Endometrium (tissue), 2 donors: ENCODE results near the gene SLC6A13.

ENCODE experiments used
- FAIRE-seq: peaks from 2 replicates; lab custom pipeline; 2012; peaks lifted over from hg19 to GRCh38; lab: Jason Lieb, UNC
- donor health status: control.
- donor health status: control.

Gene SLC6A13

DNA sequence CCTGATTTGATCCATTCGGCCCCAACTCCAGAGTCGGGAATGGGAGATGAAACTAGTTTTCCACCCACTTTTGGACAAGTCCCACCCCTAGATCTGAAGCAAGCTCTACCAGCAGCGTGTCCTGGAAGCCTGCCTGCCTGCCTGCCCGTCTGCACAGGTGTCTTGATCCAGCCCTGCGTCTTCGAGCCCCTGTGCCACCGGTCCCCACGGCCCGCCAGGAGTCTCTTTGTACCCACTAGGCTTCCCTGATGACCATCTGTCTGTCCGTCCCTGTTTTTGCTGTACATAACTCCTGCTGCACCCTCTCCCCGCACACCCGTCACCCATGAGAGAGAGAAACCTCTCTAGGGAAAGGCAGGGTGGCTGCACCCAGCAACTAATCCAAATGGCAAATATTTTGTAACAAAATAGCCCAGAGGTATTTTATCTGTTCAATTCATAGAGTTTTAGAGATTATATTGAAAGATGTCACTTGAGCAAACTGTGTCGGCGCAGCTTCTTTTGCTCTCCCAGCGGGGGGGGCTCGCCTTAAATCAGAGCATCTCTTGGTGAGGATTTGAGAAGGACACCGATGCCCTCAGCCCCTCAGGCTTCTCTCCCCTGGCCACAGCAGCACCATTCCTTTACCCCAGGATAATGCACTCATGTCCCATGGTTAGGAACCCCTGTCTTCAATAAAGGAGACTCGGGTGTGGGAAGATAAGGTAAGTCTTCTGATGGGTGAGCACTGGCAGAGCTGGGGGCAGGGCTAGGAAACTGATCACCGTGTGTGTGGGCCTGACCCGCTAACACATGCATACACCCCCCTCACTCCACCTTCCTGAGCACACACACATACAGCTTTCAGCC is 84.4 kb downstream of the SLC6A13 start:
- FAIRE-seq = no peak

DNA sequence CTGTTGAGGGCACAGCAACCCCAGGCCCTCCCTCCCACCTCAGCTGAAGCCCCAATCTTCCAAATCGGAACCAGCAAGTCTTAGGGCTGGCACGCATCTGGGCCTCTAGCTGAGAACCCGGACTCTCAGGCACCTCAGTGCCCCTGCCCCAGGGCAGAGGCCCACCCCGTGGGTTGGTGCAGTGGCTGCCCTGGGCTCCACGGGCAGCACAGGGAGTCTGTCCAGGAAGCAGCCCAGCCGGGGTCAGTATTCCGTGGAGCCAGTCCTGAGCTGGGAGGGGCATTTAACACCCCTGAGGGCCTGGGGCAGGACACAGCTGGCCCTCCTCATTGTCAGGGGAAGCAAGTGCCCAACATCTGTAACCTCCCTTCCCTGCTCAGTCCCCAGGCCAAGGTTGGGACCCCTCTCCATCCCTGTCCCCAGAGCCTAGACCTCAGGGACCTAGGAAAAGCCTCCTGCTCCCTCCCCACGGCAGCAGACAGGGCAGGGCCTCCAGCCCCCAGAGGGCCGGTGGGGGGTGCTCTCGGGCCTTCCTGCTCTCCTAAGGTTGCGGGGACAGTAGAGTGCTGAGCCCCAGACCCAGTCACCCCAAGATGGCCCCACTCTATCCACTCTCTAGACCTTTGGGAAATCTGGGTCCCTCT is 85.2 kb downstream of the SLC6A13 start:
- FAIRE-seq = no peak

DNA sequence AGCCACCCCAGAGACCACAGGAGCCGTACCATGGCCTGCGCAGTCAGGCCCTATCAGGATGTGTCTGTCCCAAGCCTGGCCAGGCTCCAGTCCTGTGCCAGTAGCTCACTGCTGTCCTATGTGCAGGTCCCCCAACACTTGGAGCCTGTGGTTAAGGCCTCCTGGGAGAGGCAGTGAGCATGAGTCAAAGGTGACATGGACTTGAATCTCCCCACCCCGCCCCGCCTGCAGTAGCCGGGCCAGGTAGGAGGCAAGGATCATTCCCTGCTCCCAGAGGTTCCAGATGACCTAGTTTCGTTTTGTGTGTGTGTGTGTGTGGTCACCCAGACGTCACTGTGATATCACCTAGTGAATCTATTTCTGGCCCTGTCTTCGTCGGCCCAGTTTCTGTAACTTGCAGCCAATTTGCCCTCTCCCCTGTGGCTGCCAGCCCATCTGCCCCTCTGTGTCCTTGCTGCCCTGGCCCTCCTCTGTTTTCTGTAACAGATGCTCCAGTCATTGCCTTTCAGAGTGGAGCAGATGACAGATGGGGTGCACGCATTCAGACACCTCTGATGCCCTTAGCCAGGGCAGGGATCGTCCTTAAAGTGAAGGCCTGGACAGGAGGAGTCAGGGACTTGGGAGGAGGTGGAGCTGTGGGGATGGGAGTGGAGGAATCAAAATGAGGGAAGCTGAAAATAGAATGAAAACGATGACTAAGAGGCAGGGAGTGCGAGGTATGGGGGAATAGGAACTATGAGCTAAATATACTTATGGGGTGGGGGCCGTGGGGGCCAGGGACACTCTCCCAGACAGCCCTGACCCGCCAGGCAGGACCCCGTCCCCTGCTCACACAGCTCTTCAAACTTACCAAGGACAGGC is 86.1 kb downstream of the SLC6A13 start:
- no peak for FAIRE-seq

DNA sequence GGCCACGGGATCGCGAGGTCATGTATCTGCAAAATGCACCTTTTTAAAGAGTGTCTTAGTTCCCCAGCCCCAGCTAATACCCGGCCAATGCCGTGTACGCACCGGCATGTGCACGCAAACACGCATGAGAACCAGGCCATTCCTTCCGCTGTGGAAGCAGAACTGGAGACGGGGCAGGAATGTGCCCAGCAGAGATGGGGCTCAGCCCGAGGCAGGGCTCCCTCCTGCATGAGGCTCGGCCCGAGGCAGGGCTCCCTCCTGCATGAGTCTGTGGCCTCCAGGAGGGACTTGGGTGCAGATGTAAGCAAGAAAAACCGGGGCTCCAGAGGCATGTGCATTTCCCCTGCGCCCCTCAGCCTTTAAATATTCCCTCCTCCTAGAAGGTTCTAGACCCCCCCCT is 86.9 kb downstream of the SLC6A13 start:
- FAIRE-seq = no peak

DNA sequence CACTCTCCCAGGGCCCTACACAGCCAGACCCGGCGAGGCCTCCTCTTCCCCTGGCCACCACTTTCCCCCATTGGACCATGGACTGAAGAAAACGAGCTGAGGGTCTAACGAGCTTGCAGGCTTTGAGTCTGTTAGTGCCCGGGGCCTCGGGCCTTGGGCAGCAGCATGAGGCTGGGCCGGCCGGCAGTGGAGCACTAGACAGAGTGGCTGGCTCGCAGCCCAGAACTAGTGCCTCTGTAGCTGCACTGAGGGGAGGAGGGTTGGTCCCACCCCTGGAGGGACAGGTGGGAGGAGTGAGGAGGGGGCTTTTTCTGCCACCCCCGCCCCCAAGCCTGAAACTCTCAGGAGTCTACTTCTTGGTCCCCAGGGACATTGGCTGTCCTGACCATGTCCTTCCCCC is 87.4 kb downstream of the SLC6A13 start:
- no peak for FAIRE-seq

DNA sequence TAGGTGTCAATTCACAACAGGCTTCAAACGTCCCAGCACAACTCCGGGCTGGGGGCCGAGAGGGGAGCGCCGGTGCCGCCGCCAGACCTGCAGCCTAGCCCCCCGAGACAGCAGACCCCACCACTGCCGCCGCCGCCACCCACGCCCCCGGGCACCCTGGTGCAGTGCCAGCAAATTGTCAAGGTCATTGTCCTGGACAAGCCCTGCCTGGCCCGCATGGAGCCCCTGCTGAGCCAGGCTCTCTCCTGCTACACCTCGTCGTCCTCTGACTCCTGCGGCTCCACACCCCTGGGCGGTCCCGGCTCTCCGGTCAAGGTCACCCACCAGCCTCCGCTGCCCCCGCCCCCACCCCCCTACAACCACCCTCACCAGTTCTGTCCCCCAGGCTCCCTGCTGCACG is 88.0 kb downstream of the SLC6A13 start:
- FAIRE-seq = no peak

DNA sequence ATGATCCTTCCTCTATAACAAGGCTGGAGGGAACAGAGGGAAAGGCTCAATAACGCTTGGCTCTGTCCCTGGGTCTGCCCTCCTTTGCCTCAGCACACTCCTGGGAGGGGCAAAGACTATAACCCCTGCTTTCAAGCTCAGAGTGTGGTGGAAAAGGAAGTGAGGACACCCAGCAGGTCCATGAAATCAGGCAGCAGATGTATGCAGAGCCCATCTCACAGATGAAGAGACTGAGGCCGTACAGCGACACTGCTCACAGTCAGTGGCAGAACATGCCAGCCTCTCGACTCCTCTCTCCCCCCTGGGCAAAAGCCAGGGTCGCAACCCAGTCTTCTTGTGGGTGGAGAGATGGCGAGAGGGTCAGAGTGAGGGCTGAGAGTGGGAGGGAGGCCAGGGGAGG is 88.5 kb downstream of the SLC6A13 start:
- FAIRE-seq = no peak

DNA sequence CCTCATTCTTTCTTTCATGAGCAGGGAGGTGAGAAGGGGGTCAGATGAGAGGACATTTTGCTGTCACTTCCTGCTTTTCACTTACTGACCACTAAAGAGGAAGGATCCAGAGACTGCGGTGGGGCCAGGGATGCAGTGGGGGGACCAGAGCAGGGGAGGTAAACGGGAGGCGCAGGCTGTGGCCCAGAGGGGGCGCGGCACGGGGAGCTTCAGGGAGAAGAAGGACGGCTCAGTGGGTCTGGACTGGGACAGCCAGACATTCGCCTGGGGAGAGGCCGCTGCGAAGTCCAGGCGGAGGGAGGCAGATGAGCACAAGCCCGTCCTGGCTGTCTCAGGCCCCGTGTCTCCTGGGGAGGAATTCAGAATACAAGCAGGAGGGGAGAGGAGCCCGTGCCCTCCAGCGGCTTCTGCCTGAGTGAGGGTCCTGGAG is 89.9 kb downstream of the SLC6A13 start:
- FAIRE-seq = no peak

DNA sequence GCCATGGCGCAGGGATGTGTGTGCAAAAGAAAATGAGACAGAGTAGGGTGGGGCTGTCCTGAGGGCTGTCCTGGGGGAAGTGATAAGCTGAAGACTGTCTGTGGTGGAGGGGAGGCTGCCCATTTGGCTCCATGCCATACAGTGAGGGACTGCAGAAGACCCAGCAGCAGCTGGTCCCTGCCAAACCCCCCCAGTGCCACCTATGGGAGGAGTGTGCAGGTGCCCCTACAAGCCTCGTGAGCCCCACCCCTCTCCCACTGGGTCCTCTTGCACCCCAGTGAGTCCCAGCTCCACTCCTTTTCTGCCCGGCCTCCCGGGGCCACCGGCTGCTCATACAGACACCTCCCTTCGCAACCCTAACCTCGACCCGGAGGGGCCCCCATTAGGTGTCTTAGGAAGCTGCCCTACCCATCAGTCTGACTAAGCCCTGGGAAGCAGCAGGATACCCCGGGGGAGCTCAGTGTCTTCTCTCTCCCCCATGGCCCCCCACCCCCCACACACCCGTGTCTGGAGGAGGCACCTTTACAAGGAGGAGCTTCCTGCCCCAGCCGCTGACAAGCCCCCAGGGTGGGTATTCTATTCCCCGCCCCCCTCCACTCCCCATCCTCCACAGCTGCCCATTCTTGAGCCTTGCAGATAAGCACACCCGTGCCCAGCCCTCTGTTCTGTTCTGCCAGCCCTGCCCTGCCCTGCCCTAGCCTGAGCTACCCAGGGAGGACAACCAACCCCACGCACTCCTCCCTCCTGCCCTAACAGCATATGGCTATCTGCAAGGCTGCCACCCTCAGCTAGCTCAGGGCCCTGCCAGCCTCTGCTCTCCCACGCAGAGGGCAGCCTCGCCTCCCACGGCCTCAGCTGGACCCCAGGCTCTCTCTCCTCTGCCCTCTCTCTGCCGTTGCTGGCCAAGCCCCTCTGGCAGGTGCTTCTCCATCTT is 90.6 kb downstream of the SLC6A13 start:
- no peak for FAIRE-seq

DNA sequence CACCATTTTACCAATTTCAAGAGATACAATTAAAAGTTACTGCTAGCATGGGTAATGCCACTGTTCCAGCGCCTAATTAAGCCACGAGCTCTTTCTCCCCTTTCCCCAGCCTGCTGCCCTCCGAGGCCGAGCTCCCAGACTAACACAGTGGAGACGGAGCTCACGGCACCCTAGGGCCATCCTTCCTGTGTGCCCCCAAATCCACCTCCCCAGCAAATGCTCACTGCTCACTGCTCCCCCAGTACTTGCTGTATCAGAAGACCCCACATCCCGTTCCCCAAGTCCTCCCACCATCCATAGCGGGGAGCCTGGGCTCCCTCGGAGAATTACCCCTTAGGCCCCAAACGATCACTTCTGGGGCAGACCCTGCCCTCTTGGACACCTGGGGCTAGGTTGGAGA is 91.4 kb downstream of the SLC6A13 start:
- FAIRE-seq = no peak
